Vagina (tissue), 2 donors: ENCODE data around the gene ALLC. TPM values are rescaled to one million over a fixed set of nuclear protein-coding genes. Genes with fewer than 3 reads are reported as not detected.
A peak's percentile ranks its signal among the peaks of the same experiment; 100 is the strongest.

Experiments
- DNase-seq, 2 donors: peaks; one replicate each; pipeline ENCODE4 v3.0.0-alpha.2; 2017; ENCODE audit errors: extremely low spot score in 2 of 2
- H3K27ac ChIP-seq: fragments of 200-600 bp; sonication (generic); one replicate; pipeline ENCODE4 v1.5.1; 2019
- H3K27me3 ChIP-seq: fragments of 200-600 bp; sonication (generic); one replicate; pipeline ENCODE4 v1.5.1; 2019
- H3K36me3 ChIP-seq, 2 donors: fragments of 200-600 bp; sonication (generic); one replicate each; pipeline ENCODE4 v1.5.1; 2017 to 2019
- H3K4me1 ChIP-seq: fragments of 200-600 bp; sonication (generic); one replicate; pipeline ENCODE4 v1.5.1; 2019
- H3K4me3 ChIP-seq, 2 donors: fragments of 200-600 bp; sonication (generic); 1 replicate in 1 of 2; 2 replicates in 1 of 2; pipeline ENCODE4 v1.5.1; 2016 to 2019
- H3K9me3 ChIP-seq: fragments of 200-600 bp; sonication (generic); one replicate; pipeline ENCODE4 v1.5.1; 2019
- CTCF ChIP-seq, 3 experiments: fragments of 450-650 bp in 2 of 3; fragments of 200-600 bp in 1 of 3; sonication (generic) in 1 of 3; IDR thresholded peaks; one replicate each; pipeline ENCODE4 v1.5.1; 2017 to 2019; ENCODE audit warnings: antibody characterized with exemption in 3 of 3, mild to moderate bottlenecking in 2 of 3, moderate library complexity in 2 of 3
- POLR2A ChIP-seq, 2 donors: fragments of 450-650 bp; IDR thresholded peaks; one replicate each; pipeline ENCODE4 v1.6.1; 2017; ENCODE audit warnings: antibody characterized with exemption in 2 of 2, mild to moderate bottlenecking in 2 of 2, moderate library complexity in 2 of 2
- POLR2AphosphoS5 ChIP-seq, 2 donors: sonication (generic); formaldehyde crosslinking; IDR thresholded peaks; one replicate each; pipeline ENCODE4 v1.9.0; 2017; ENCODE audit warnings: antibody characterized with exemption in 2 of 2, mild to moderate bottlenecking in 2 of 2, low read depth in 1 of 2; ENCODE audit not compliant: insufficient read depth in 1 of 2
- intact Hi-C: fragments of 100-400 bp; cut with DNase I; formaldehyde crosslinking; loops from one replicate; pipeline ENCODE4 v1.15.1; 2023
- total RNA-seq: library from RNA; depleted of rRNA; stranded (reverse); fragments of >200 nt; gene quantifications from one replicate; pipeline ENCODE4 v1.2.3, GENCODE V29; 2016

ALLC gene
- total RNA-seq, 1 donor from 2014 or later = not detected

- intact Hi-C loops = no loop called here
- TF ChIP-seq POLR2AphosphoS5 (IDR thresholded peaks at IDR 0.05; ENCODE audit: insufficient read depth in 1 of 2, low read depth in 1 of 2) (no peak), CTCF (IDR thresholded peaks at IDR 0.05) (no peak), POLR2A (IDR thresholded peaks at IDR 0.05) (no peak)
- H3K4me1 ChIP-seq = no peaks in the 10 kb centered on the region
- no peak overlapping the region for H3K4me3 ChIP-seq
- DNase-seq = no peak
- no peak overlapping the region for H3K27ac ChIP-seq
- no peaks in the 10 kb centered on the region for H3K36me3 ChIP-seq
- no peaks in the 10 kb centered on the region for H3K27me3 ChIP-seq
- no peaks in the 10 kb centered on the region for H3K9me3 ChIP-seq
Measured at GRCh38 chr2:3725002-3725401, 67.0 kb downstream of the ALLC start.

- no peaks in the 10 kb centered on the region for H3K27me3 ChIP-seq
- DNase-seq = peak in 1 of 2 donors; percentile 94
- no peak for TF ChIP-seq POLR2AphosphoS5 (IDR thresholded peaks at IDR 0.05; ENCODE audit: insufficient read depth in 1 of 2, low read depth in 1 of 2)
- TF ChIP-seq CTCF (IDR thresholded peaks at IDR 0.05) = no peak
- H3K9me3 ChIP-seq = no peaks in the 10 kb centered on the region
- intact Hi-C loops = no loop called here
- no peak overlapping the region for H3K27ac ChIP-seq
- H3K36me3 ChIP-seq = no peaks in the 10 kb centered on the region
- no peaks in the 10 kb centered on the region for H3K4me1 ChIP-seq
- no peak overlapping the region for H3K4me3 ChIP-seq
Measured at GRCh38 chr2:3725458-3726250, 67.7 kb downstream of the ALLC start.

GRCh38 chr2:3726511-3726910 lies 68.5 kb downstream of the ALLC start:
- Histone ChIP-seq H3K4me3 (no peak overlapping the region), H3K36me3 (no peaks in the 10 kb centered on the region), H3K4me1 (no peaks in the 10 kb centered on the region), H3K27me3 (no peaks in the 10 kb centered on the region), H3K27ac (no peak overlapping the region), H3K9me3 (no peaks in the 10 kb centered on the region)
- peak in 1 of 2 donors; percentile 74 for DNase-seq
- intact Hi-C loops = no loop called here
- TF ChIP-seq POLR2A (IDR thresholded peaks at IDR 0.05) = no peak
- no peak for TF ChIP-seq POLR2AphosphoS5 (IDR thresholded peaks at IDR 0.05; ENCODE audit: insufficient read depth in 1 of 2, low read depth in 1 of 2)
- TF ChIP-seq CTCF (IDR thresholded peaks at IDR 0.05) = no peak

- no peaks in the 10 kb centered on the region for H3K4me1 ChIP-seq
- H3K4me3 ChIP-seq = no peak overlapping the region
- H3K27ac ChIP-seq = no peak overlapping the region
- intact Hi-C loops = no loop called here
- TF ChIP-seq POLR2A (IDR thresholded peaks at IDR 0.05) (no peak), CTCF (IDR thresholded peaks at IDR 0.05) (no peak), POLR2AphosphoS5 (IDR thresholded peaks at IDR 0.05; ENCODE audit: insufficient read depth in 1 of 2, low read depth in 1 of 2) (no peak)
- DNase-seq = peak; percentile 58 to 83
- H3K36me3 ChIP-seq = no peaks in the 10 kb centered on the region
- H3K27me3 ChIP-seq = no peaks in the 10 kb centered on the region
- no peaks in the 10 kb centered on the region for H3K9me3 ChIP-seq
Measured at GRCh38 chr2:3727397-3728045, 69.5 kb downstream of the ALLC start.
